ENCODE data around the gene FSD2.

The FSD2 gene

GRCh38 chr15:82799183-82799841 lies 6.6 kb downstream of the FSD2 start:
- H3K4me3 ChIP-seq (ENCODE audit: insufficient read depth in 1 of 2, low read depth in 1 of 2, low read length in 2 of 2), result no peak overlapping the region
- no peak overlapping the region for H2BK15ac ChIP-seq (ENCODE audit: low read depth, poor library complexity, severe bottlenecking)
- H3K27me3 ChIP-seq (ENCODE audit: control insufficient read depth in 1 of 2, insufficient read depth in 1 of 2, low read length in 2 of 2), result peaks cover 16 to 30% of the 10 kb centered on the region in 2 experiments
- H2BK12ac ChIP-seq (ENCODE audit: low read length in 2 of 2), result no peak overlapping the region
- H4K8ac ChIP-seq (ENCODE audit: low read length), result no peak overlapping the region
- H3K14ac ChIP-seq (ENCODE audit: low read length in 2 of 2), result no peak overlapping the region
- no peaks in the 10 kb centered on the region for H3K36me3 ChIP-seq (ENCODE audit: control insufficient read depth in 1 of 2, insufficient read depth in 2 of 2, low read depth in 1 of 2, low read length in 2 of 2)
- H2AK5ac ChIP-seq (ENCODE audit: low read length, severe bottlenecking), result no peak overlapping the region
- H3K4me1 ChIP-seq (ENCODE audit: control insufficient read depth, insufficient read depth, low read depth, low read length), result no peaks in the 10 kb centered on the region
- no peak overlapping the region for H3K4me2 ChIP-seq (ENCODE audit: low read length, poor library complexity, severe bottlenecking)
- H3K27ac ChIP-seq (ENCODE audit: low read length, poor library complexity, severe bottlenecking), result no peak overlapping the region
- no peaks in the 10 kb centered on the region for H3K79me1 ChIP-seq (replicated peaks; ENCODE audit: low read length, poor library complexity, severe bottlenecking)
- no peak overlapping the region for H2BK5ac ChIP-seq (ENCODE audit: low read depth, low read length, poor library complexity, severe bottlenecking)
- H2BK120ac ChIP-seq (ENCODE audit: low read depth, low read length), result no peak overlapping the region
- H3K9me3 ChIP-seq (ENCODE audit: control insufficient read depth, low read length), result peaks cover 1% of the 10 kb centered on the region
- no peak overlapping the region for H4K91ac ChIP-seq (ENCODE audit: low read length)
- H3K23ac ChIP-seq (ENCODE audit: low read length in 2 of 2), result no peak overlapping the region
- H3K9ac ChIP-seq (ENCODE audit: low read length), result no peak overlapping the region
- no peak for DNase-seq
- no peak overlapping the region for H2AFZ ChIP-seq (ENCODE audit: low read depth, low read length)
- 82% methylated on average over 6 of the region's 7 CpGs for WGBS
- no peak overlapping the region for H3K4ac ChIP-seq (ENCODE audit: low read depth in 1 of 2, low read length in 2 of 2)
- H3K18ac ChIP-seq (ENCODE audit: low read depth in 1 of 2, low read length in 2 of 2), result no peak overlapping the region

- Histone ChIP-seq H3K9ac (ENCODE audit: low read length) (no peak overlapping the region), H3K23ac (ENCODE audit: low read length in 2 of 2) (no peak overlapping the region), H2AFZ (ENCODE audit: low read depth, low read length) (no peak overlapping the region), H2BK15ac (ENCODE audit: low read depth, poor library complexity, severe bottlenecking) (no peak overlapping the region), H2BK5ac (ENCODE audit: low read depth, low read length, poor library complexity, severe bottlenecking) (no peak overlapping the region), H3K4me2 (ENCODE audit: low read length, poor library complexity, severe bottlenecking) (no peak overlapping the region), H3K14ac (ENCODE audit: low read length in 2 of 2) (no peak overlapping the region), H2BK120ac (ENCODE audit: low read depth, low read length) (no peak overlapping the region), H3K79me1 (replicated peaks; ENCODE audit: low read length, poor library complexity, severe bottlenecking) (no peaks in the 10 kb centered on the region), H4K8ac (ENCODE audit: low read length) (no peak overlapping the region), H3K18ac (ENCODE audit: low read depth in 1 of 2, low read length in 2 of 2) (no peak overlapping the region), H3K36me3 (ENCODE audit: control insufficient read depth in 1 of 2, insufficient read depth in 2 of 2, low read depth in 1 of 2, low read length in 2 of 2) (no peaks in the 10 kb centered on the region), H3K27ac (ENCODE audit: low read length, poor library complexity, severe bottlenecking) (no peak overlapping the region), H3K4me3 (ENCODE audit: insufficient read depth in 1 of 2, low read depth in 1 of 2, low read length in 2 of 2) (no peak overlapping the region), H3K9me3 (ENCODE audit: control insufficient read depth, low read length) (peaks cover 8% of the 10 kb centered on the region), H4K91ac (ENCODE audit: low read length) (no peak overlapping the region), H2BK12ac (ENCODE audit: low read length in 2 of 2) (no peak overlapping the region), H3K4me1 (ENCODE audit: control insufficient read depth, insufficient read depth, low read depth, low read length) (no peaks in the 10 kb centered on the region), H3K4ac (ENCODE audit: low read depth in 1 of 2, low read length in 2 of 2) (no peak overlapping the region), H2AK5ac (ENCODE audit: low read length, severe bottlenecking) (no peak overlapping the region), H3K27me3 (ENCODE audit: control insufficient read depth in 1 of 2, insufficient read depth in 1 of 2, low read length in 2 of 2) (peaks cover 16 to 30% of the 10 kb centered on the region in 2 experiments)
- WGBS, result 74% methylated on average over 5 of the region's 5 CpGs
- DNase-seq, result no peak
Observed at GRCh38 chr15:82798531-82799166, 7.2 kb downstream of the FSD2 start.

- Histone ChIP-seq H4K8ac (ENCODE audit: low read length) (no peak overlapping the region), H2BK120ac (ENCODE audit: low read depth, low read length) (no peak overlapping the region), H3K4me1 (ENCODE audit: control insufficient read depth, insufficient read depth, low read depth, low read length) (no peaks in the 10 kb centered on the region), H2BK12ac (ENCODE audit: low read length in 2 of 2) (no peak overlapping the region), H3K23ac (ENCODE audit: low read length in 2 of 2) (no peak overlapping the region), H4K91ac (ENCODE audit: low read length) (no peak overlapping the region), H3K4me3 (ENCODE audit: insufficient read depth in 1 of 2, low read depth in 1 of 2, low read length in 2 of 2) (no peak overlapping the region), H3K9ac (ENCODE audit: low read length) (no peak overlapping the region), H3K79me1 (replicated peaks; ENCODE audit: low read length, poor library complexity, severe bottlenecking) (no peaks in the 10 kb centered on the region), H3K27me3 (ENCODE audit: control insufficient read depth in 1 of 2, insufficient read depth in 1 of 2, low read length in 2 of 2) (peaks cover 16 to 30% of the 10 kb centered on the region in 2 experiments), H3K18ac (ENCODE audit: low read depth in 1 of 2, low read length in 2 of 2) (no peak overlapping the region), H3K14ac (ENCODE audit: low read length in 2 of 2) (no peak overlapping the region), H3K4me2 (ENCODE audit: low read length, poor library complexity, severe bottlenecking) (no peak overlapping the region), H2AK5ac (ENCODE audit: low read length, severe bottlenecking) (no peak overlapping the region), H2BK5ac (ENCODE audit: low read depth, low read length, poor library complexity, severe bottlenecking) (no peak overlapping the region), H3K9me3 (ENCODE audit: control insufficient read depth, low read length) (peaks cover 8% of the 10 kb centered on the region), H2AFZ (ENCODE audit: low read depth, low read length) (no peak overlapping the region), H3K4ac (ENCODE audit: low read depth in 1 of 2, low read length in 2 of 2) (no peak overlapping the region), H3K36me3 (ENCODE audit: control insufficient read depth in 1 of 2, insufficient read depth in 2 of 2, low read depth in 1 of 2, low read length in 2 of 2) (no peaks in the 10 kb centered on the region), H3K27ac (ENCODE audit: low read length, poor library complexity, severe bottlenecking) (no peak overlapping the region), H2BK15ac (ENCODE audit: low read depth, poor library complexity, severe bottlenecking) (no peak overlapping the region)
- no peak for DNase-seq
- WGBS, result 31% methylated on average over 2 of the region's 4 CpGs
Observed at GRCh38 chr15:82798104-82798503, 7.8 kb downstream of the FSD2 start.

- no peak overlapping the region for H3K4me3 ChIP-seq (ENCODE audit: insufficient read depth in 1 of 2, low read depth in 1 of 2, low read length in 2 of 2)
- H3K9me3 ChIP-seq (ENCODE audit: control insufficient read depth, low read length), result peaks cover 8% of the 10 kb centered on the region
- no peaks in the 10 kb centered on the region for H3K79me1 ChIP-seq (replicated peaks; ENCODE audit: low read length, poor library complexity, severe bottlenecking)
- H2AFZ ChIP-seq (ENCODE audit: low read depth, low read length), result no peak overlapping the region
- no peak overlapping the region for H3K14ac ChIP-seq (ENCODE audit: low read length in 2 of 2)
- no peak overlapping the region for H4K91ac ChIP-seq (ENCODE audit: low read length)
- no peak overlapping the region for H4K8ac ChIP-seq (ENCODE audit: low read length)
- H2BK15ac ChIP-seq (ENCODE audit: low read depth, poor library complexity, severe bottlenecking), result no peak overlapping the region
- H3K4me2 ChIP-seq (ENCODE audit: low read length, poor library complexity, severe bottlenecking), result no peak overlapping the region
- H3K36me3 ChIP-seq (ENCODE audit: control insufficient read depth in 1 of 2, insufficient read depth in 2 of 2, low read depth in 1 of 2, low read length in 2 of 2), result no peaks in the 10 kb centered on the region
- no peak overlapping the region for H3K9ac ChIP-seq (ENCODE audit: low read length)
- H3K18ac ChIP-seq (ENCODE audit: low read depth in 1 of 2, low read length in 2 of 2), result no peak overlapping the region
- H3K4ac ChIP-seq (ENCODE audit: low read depth in 1 of 2, low read length in 2 of 2), result no peak overlapping the region
- no peak overlapping the region for H2AK5ac ChIP-seq (ENCODE audit: low read length, severe bottlenecking)
- no peak for DNase-seq
- no peak overlapping the region for H2BK5ac ChIP-seq (ENCODE audit: low read depth, low read length, poor library complexity, severe bottlenecking)
- H2BK120ac ChIP-seq (ENCODE audit: low read depth, low read length), result no peak overlapping the region
- no peak overlapping the region for H3K23ac ChIP-seq (ENCODE audit: low read length in 2 of 2)
- H3K27ac ChIP-seq (ENCODE audit: low read length, poor library complexity, severe bottlenecking), result no peak overlapping the region
- no peaks in the 10 kb centered on the region for H3K27me3 ChIP-seq (ENCODE audit: control insufficient read depth in 1 of 2, insufficient read depth in 1 of 2, low read length in 2 of 2)
- no peak overlapping the region for H2BK12ac ChIP-seq (ENCODE audit: low read length in 2 of 2)
- no peaks in the 10 kb centered on the region for H3K4me1 ChIP-seq (ENCODE audit: control insufficient read depth, insufficient read depth, low read depth, low read length)
Observed at GRCh38 chr15:82793737-82794136, 12.1 kb downstream of the FSD2 start.

Data from mesenchymal stem cell (in vitro differentiated cells and primary cell).